ENCODE measurements around the gene CBFA2T2. TPM values are rescaled to one million over a fixed set of nuclear protein-coding genes. Genes with fewer than 3 reads are reported as not detected.

Gene CBFA2T2
- total RNA-seq, 2 experiments from 2014 or later = 17.3 to 21.8 TPM

- POLR2A ChIA-PET = no interaction called here
- CTCF ChIA-PET = interaction anchor here (0.8 kb wide), 1 partner anchor 134 kb away, joined by 3 read pairs; no protein-coding TSS in a partner anchor
- Mint-ChIP-seq H3K4me3 (no peak overlapping the region), H3K36me3 (ENCODE audit: low read depth) (peaks cover 6% of the 10 kb centered on the region), H3K4me1 (peaks cover 25% of the 10 kb centered on the region), H3K27ac (no peak overlapping the region), H3K9me3 (no peaks in the 10 kb centered on the region), H3K27me3 (no peaks in the 10 kb centered on the region)
- no peak for DNase-seq
These were observed 170.3 kb downstream of the CBFA2T2 start for GRCh38 chr20:33660035-33660684.

- Mint-ChIP-seq H3K27ac (no peak overlapping the region), H3K4me3 (no peak overlapping the region), H3K4me1 (peaks cover 30% of the 10 kb centered on the region), H3K27me3 (no peaks in the 10 kb centered on the region), H3K36me3 (ENCODE audit: low read depth) (peaks cover 6% of the 10 kb centered on the region), H3K9me3 (no peaks in the 10 kb centered on the region)
- DNase-seq = no peak
- ChIA-PET POLR2A (no interaction called here), CTCF (interaction anchor here (0.8 kb wide), 1 partner anchor 134 kb away, joined by 3 read pairs; no protein-coding TSS in a partner anchor)
These were observed 170.8 kb downstream of the CBFA2T2 start for GRCh38 chr20:33660685-33661058.

GRCh38 chr20:33662172-33662571 lies 172.3 kb downstream of the CBFA2T2 start, which contains the start of gene C20orf144:
C20orf144 (plus strand) TSS chr20:33662327; CDS start chr20:33662346, 19 bp downstream.
- no peak for DNase-seq
- Mint-ChIP-seq H3K9me3 (no peaks in the 10 kb centered on the region), H3K4me1 (peaks cover 41% of the 10 kb centered on the region), H3K27ac (peak within 1 kb of the TSS; percentile 91), H3K36me3 (ENCODE audit: low read depth) (peaks cover 10% of the 10 kb centered on the region), H3K27me3 (no peaks in the 10 kb centered on the region), H3K4me3 (peak within 1 kb of the TSS; percentile 76)
- POLR2A ChIA-PET = no interaction called here
- CTCF ChIA-PET = interaction anchor here (0.6 to 1.7 kb wide), 2 partner anchors 8 to 53 kb away, joined by 3 to 5 read pairs; no protein-coding TSS in a partner anchor

GRCh38 chr20:33663161-33664084 lies 173.5 kb downstream of the CBFA2T2 start:
- DNase-seq = peak; percentile 88
- Mint-ChIP-seq H3K9me3 (no peaks in the 10 kb centered on the region), H3K4me1 (peaks cover 46% of the 10 kb centered on the region), H3K27me3 (no peaks in the 10 kb centered on the region), H3K27ac (peak overlapping the region; percentile 94), H3K36me3 (ENCODE audit: low read depth) (peaks cover 12% of the 10 kb centered on the region), H3K4me3 (peak overlapping the region; percentile 76)
- ChIA-PET CTCF (interaction anchor here (0.6 to 6.9 kb wide), 6 partner anchors 10 to 1244 kb away, joined by 3 to 115 read pairs (median 4); no protein-coding TSS in a partner anchor), POLR2A (interaction anchor here (0.6 to 1.2 kb wide), 3 partner anchors 22 to 81 kb away, joined by 3 read pairs; partner anchors contain the start of gene ZNF341)

- POLR2A ChIA-PET = interaction anchor here (0.7 to 1.2 kb wide), 3 partner anchors 21 to 68 kb away, joined by 3 to 4 read pairs (median 3); partner anchors contain the start of genes PXMP4 and ZNF341
- H3K4me3 Mint-ChIP-seq = peak overlapping the region; percentile 76
- H3K27ac Mint-ChIP-seq = peak overlapping the region; percentile 94
These were observed 174.3 kb downstream of the CBFA2T2 start for GRCh38 chr20:33664085-33664761.

GRCh38 chr20:33664762-33665144 lies 174.9 kb downstream of the CBFA2T2 start:
- Mint-ChIP-seq H3K27ac (peak overlapping the region; percentile 94), H3K9me3 (no peaks in the 10 kb centered on the region), H3K27me3 (no peaks in the 10 kb centered on the region), H3K36me3 (ENCODE audit: low read depth) (peaks cover 15% of the 10 kb centered on the region), H3K4me3 (peak overlapping the region; percentile 76), H3K4me1 (peaks cover 55% of the 10 kb centered on the region)
- ChIA-PET CTCF (interaction anchor here (0.6 to 6.9 kb wide), 6 partner anchors 10 to 216 kb away, joined by 3 to 115 read pairs (median 3); partner anchors contain the start of gene E2F1), POLR2A (interaction anchor here (0.7 kb wide), 1 partner anchor 55 kb away, joined by 4 read pairs; the partner anchor contains the start of gene PXMP4)
- no peak for DNase-seq

More at GRCh38 chr20:33664085-33664761, 174.3 kb downstream of the CBFA2T2 start:
- Mint-ChIP-seq H3K4me1 (peaks cover 54% of the 10 kb centered on the region), H3K36me3 (ENCODE audit: low read depth) (peaks cover 15% of the 10 kb centered on the region), H3K9me3 (no peaks in the 10 kb centered on the region), H3K27me3 (no peaks in the 10 kb centered on the region)
- no peak for DNase-seq
- CTCF ChIA-PET = interaction anchor here (0.6 to 6.9 kb wide), 8 partner anchors 11 to 219 kb away, joined by 3 to 115 read pairs (median 3); partner anchors contain the start of gene E2F1

GRCh38 chr20:33666293-33667244 lies 176.7 kb downstream of the CBFA2T2 start, which contains the start of gene ACTL10:
ACTL10 (plus strand) TSS chr20:33666943; CDS start chr20:33667498, 555 bp downstream.
- Mint-ChIP-seq H3K27ac (peak within 1 kb of the TSS; percentile 97), H3K4me1 (peaks cover 59% of the 10 kb centered on the region), H3K27me3 (no peaks in the 10 kb centered on the region), H3K9me3 (no peaks in the 10 kb centered on the region), H3K36me3 (ENCODE audit: low read depth) (peaks cover 23% of the 10 kb centered on the region), H3K4me3 (peak within 1 kb of the TSS; percentile 86)
- DNase-seq = peak; percentile 78
- CTCF ChIA-PET = interaction anchor here (0.7 to 6.9 kb wide), 17 partner anchors 8 to 265 kb away, joined by 3 to 115 read pairs (median 5); partner anchors contain the start of genes CDK5RAP1 and SNTA1
- POLR2A ChIA-PET = no interaction called here

GRCh38 chr20:33667245-33667675 lies 177.4 kb downstream of the CBFA2T2 start:
- CTCF ChIA-PET = interaction anchor here (0.5 to 6.9 kb wide), 29 partner anchors 9 to 627 kb away, joined by 3 to 115 read pairs (median 5); partner anchors contain the start of genes CDK5RAP1, PXMP4, SNTA1 and ZNF341
- POLR2A ChIA-PET = interaction anchor here (0.6 kb wide), 1 partner anchor 11 kb away, joined by 3 read pairs; no protein-coding TSS in a partner anchor
- peak overlapping the region; percentile 74 for H3K4me3 Mint-ChIP-seq
- no peaks in the 10 kb centered on the region for H3K27me3 Mint-ChIP-seq
- peak overlapping the region; percentile 79 for H3K27ac Mint-ChIP-seq
- peaks cover 61% of the 10 kb centered on the region for H3K4me1 Mint-ChIP-seq
- peaks cover 28% of the 10 kb centered on the region for H3K36me3 Mint-ChIP-seq (ENCODE audit: low read depth)
- H3K9me3 Mint-ChIP-seq = no peaks in the 10 kb centered on the region
- DNase-seq = peak; percentile 35

GRCh38 chr20:33667676-33668465 lies 178.0 kb downstream of the CBFA2T2 start:
- H3K4me3 Mint-ChIP-seq = peak overlapping the region; percentile 74
- ChIA-PET POLR2A (interaction anchor here (0.5 to 0.6 kb wide), 2 partner anchors 11 to 150 kb away, joined by 3 read pairs; no protein-coding TSS in a partner anchor), CTCF (interaction anchor here (0.5 to 6.9 kb wide), 31 partner anchors 9 to 627 kb away, joined by 3 to 115 read pairs (median 5); partner anchors contain the start of genes CDK5RAP1, PXMP4, SNTA1 and ZNF341)
- no peaks in the 10 kb centered on the region for H3K27me3 Mint-ChIP-seq
- H3K4me1 Mint-ChIP-seq = peaks cover 62% of the 10 kb centered on the region
- DNase-seq = peak; percentile 75
- peaks cover 29% of the 10 kb centered on the region for H3K36me3 Mint-ChIP-seq (ENCODE audit: low read depth)
- no peaks in the 10 kb centered on the region for H3K9me3 Mint-ChIP-seq
- H3K27ac Mint-ChIP-seq = peak overlapping the region; percentile 79

- peak overlapping the region; percentile 74 for H3K4me3 Mint-ChIP-seq
- H3K9me3 Mint-ChIP-seq = no peaks in the 10 kb centered on the region
These were observed 178.7 kb downstream of the CBFA2T2 start for GRCh38 chr20:33668466-33669155.

More at GRCh38 chr20:33668466-33669155, 178.7 kb downstream of the CBFA2T2 start:
- H3K27ac Mint-ChIP-seq = peak overlapping the region; percentile 31
- peaks cover 67% of the 10 kb centered on the region for H3K4me1 Mint-ChIP-seq
- H3K36me3 Mint-ChIP-seq (ENCODE audit: low read depth) = peaks cover 30% of the 10 kb centered on the region
- no peaks in the 10 kb centered on the region for H3K27me3 Mint-ChIP-seq
- ChIA-PET POLR2A (no interaction called here), CTCF (interaction anchor here (0.5 to 6.9 kb wide), 26 partner anchors 10 to 1598 kb away, joined by 3 to 115 read pairs (median 5); partner anchors contain the start of genes CDK5RAP1, PXMP4, SNTA1 and ZNF341)
- DNase-seq = no peak
